Activated CD4-positive, alpha-beta T cell treated with anti-CD3 and anti-CD28 coated beads, Interleukin-2, amount 50 U/mL, for 48 hours (primary cell): Measurements from ENCODE around the gene ABHD12.

Source experiments
- DNase-seq, 2 experiments: peaks; one replicate each; pipeline ENCODE4 v3.0.0-alpha.2; 2020

The ABHD12 gene

GRCh38 chr20:25287631-25288290, 102.9 kb downstream of the ABHD12 start:
- no peak for DNase-seq

- no peak for DNase-seq
Observed at GRCh38 chr20:25286917-25287316, 103.7 kb downstream of the ABHD12 start.

- DNase-seq = no peak
Observed at GRCh38 chr20:25285856-25286798, 104.5 kb downstream of the ABHD12 start.

- DNase-seq = no peak
Observed at GRCh38 chr20:25285091-25285647, 105.5 kb downstream of the ABHD12 start.

GRCh38 chr20:25284131-25284601, 106.5 kb downstream of the ABHD12 start:
- no peak for DNase-seq

GRCh38 chr20:25283221-25283951, 107.2 kb downstream of the ABHD12 start:
- no peak for DNase-seq

GRCh38 chr20:25282796-25283195, 107.8 kb downstream of the ABHD12 start:
- no peak for DNase-seq

- DNase-seq = no peak
Observed at GRCh38 chr20:25282034-25282781, 108.4 kb downstream of the ABHD12 start.

GRCh38 chr20:25281541-25281991, 109.1 kb downstream of the ABHD12 start:
- DNase-seq = no peak

- DNase-seq = no peak
Observed at GRCh38 chr20:25280574-25281535, 109.8 kb downstream of the ABHD12 start.

GRCh38 chr20:25280051-25280573, 110.5 kb downstream of the ABHD12 start:
- no peak for DNase-seq

- DNase-seq = no peak
Observed at GRCh38 chr20:25279403-25279802, 111.2 kb downstream of the ABHD12 start.

- no peak for DNase-seq
Observed at GRCh38 chr20:25278636-25279361, 111.8 kb downstream of the ABHD12 start.

- no peak for DNase-seq
Observed at GRCh38 chr20:25277941-25278521, 112.6 kb downstream of the ABHD12 start.

- no peak for DNase-seq
Observed at GRCh38 chr20:25277051-25277801, 113.4 kb downstream of the ABHD12 start.

- no peak for DNase-seq
Observed at GRCh38 chr20:25276533-25277050, 114.0 kb downstream of the ABHD12 start.

GRCh38 chr20:25275813-25276532, 114.7 kb downstream of the ABHD12 start:
- DNase-seq = no peak
